HG02642 (cell line): ENCODE measurements around the gene PCMTD2.
"Not testable (repeated sequence)": the region's sequence is repeated elsewhere in the genome, so short reads cannot be mapped to it uniquely, and the experiment has no call there.

Experiments used
- ATAC-seq: cut with Tn5 transposase; IDR thresholded peaks from one replicate; pipeline ENCODE4 v1.9.1; 2021; ENCODE audit warnings: mild to moderate bottlenecking; ENCODE audit not compliant: unreplicated experiment, poor library complexity

PCMTD2 gene

GRCh38 chr20:64285579-64286446 lies 30.3 kb downstream of the PCMTD2 start:
- peak; percentile 95 for ATAC-seq

- not testable (repeated sequence) for ATAC-seq
Measured at GRCh38 chr20:64286447-64287263, 31.1 kb downstream of the PCMTD2 start.

DNA sequence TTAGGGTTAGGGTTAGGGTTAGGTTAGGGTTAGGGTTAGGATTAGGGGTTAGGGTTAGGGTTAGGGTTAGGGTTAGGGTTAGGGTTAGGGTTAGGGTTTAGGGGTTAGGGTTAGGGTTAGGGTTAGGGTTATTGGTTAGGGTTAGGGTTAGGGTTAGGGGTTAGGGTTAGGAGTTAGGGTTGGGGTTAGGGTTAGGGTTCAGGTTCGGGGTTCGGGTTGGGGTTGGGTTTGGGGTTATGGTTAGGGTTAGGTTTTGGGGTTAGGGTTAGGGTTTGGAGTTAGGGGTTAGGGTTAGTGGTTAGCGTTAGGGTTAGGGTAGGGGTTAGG lies 31.7 kb downstream of the PCMTD2 start:
- not testable (repeated sequence) for ATAC-seq

DNA sequence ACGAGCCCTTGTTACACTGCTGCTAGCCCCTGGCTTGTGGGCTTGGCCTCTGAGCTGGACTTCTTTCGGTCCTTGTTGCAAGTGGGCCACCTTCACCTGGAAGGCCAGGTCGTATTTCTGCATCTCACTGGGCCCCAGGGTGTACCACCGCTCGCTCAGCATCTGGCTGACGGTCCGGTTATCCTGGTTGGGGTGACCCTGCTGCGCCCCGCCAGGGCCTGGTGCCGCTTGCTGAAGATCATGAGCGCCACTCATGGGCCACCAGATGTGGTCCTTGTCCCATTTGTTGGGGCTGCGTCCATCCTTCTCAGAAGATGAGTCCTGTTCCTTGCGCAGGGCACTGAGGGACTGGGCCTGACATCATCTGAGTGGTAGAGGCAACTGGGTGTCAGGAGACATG lies 36.6 kb downstream of the PCMTD2 start:
- not testable (repeated sequence) for ATAC-seq

- ATAC-seq = not testable (repeated sequence)
Measured at GRCh38 chr20:64303086-64303485, 47.5 kb downstream of the PCMTD2 start.

DNA sequence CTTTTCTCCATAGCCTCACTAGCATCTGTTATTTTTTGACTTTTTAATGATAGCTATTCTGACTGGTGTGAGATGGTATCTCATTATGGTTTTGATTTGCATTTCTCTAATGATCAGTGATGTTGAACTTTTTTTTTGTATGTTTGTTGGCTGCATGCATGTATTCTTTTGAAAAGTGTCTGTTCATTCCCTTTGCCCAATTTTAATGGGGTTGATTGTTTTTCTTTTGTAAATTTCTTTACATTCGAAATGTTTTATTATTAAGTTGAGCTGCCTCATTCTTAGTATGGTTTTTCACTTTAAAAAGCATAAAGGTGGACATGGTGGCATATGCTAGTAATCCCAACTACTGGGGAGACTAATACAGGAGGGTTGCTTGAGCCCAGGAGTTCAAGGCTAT lies 58.2 kb downstream of the PCMTD2 start:
- not testable (repeated sequence) for ATAC-seq

DNA sequence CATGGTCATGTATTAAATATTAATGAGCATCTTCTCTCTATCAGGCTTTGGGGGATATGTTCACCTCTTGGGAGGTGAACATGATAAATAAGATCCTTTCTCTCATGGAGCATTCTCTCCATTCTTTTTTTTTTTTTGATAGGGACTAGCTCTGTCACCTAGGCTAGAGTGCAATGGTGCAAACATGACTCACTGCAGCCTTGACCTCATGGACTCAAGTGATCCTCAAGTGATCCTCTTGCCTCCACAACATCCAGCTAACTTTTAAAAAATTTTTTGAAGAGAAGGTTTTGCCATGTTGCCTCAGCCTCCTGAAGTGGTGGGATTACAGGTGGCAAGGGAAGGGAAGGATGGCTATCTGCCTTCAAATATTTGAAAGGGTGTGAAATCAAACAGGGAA lies 59.8 kb downstream of the PCMTD2 start:
- ATAC-seq = not testable (repeated sequence)

- ATAC-seq = not testable (repeated sequence)
Measured at GRCh38 chr20:64315884-64316283, 60.3 kb downstream of the PCMTD2 start.

DNA sequence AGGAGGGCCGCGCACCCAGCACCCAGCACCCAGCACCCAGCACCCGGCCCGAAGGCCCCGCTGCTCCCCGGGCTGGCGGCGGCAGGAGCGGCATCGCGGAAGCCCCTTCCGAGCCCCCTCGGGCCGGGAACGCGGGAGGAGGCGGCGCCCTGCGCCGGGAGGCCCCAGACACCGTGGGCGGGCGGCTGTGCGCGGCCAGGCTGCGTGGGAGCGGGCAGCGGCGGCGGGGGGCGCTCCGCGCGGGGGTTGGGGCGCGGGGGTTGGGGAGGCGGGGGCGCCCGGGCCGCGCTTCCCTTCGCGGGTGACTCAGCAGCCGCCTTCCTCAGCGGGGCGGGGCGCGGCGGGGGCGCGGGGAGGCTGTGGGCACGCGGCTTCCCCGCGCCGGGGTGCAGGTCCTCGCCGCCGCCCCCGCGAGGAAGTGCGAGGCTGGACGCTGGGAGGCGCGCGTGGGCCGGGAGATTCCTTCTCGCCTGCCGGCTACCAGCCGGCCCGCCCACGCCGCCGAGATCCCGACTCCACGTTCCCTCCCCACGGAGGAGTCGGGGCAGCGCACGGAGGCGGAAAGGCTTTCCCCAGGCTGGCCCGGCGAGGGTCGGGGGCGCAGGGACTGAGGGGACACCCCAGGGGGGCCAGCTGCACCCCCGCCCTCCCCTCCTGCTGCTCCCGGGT lies 61.0 kb downstream of the PCMTD2 start:
- not testable (repeated sequence) for ATAC-seq

GRCh38 chr20:64317331-64317730 lies 61.8 kb downstream of the PCMTD2 start:
- ATAC-seq = not testable (repeated sequence)

DNA sequence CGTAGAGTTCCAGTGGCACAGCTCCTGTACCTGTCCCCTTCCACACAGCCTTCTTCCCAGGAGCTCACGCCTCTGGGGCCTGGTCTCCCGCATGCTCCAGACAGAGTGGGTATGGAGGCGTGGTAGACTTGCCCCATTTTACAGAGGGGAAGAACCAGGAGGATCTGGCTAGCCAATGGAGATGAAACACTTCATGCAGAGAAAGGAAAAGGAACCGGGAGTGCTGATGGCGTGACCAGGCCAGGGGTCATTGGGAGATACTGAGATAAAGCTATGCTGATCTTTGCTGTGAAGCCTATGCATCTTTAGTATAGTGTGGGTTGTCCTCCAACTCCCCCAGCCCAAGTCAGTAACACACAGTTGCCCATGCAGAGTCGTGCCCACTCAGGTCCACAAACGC lies 62.5 kb downstream of the PCMTD2 start:
- ATAC-seq = not testable (repeated sequence)

DNA sequence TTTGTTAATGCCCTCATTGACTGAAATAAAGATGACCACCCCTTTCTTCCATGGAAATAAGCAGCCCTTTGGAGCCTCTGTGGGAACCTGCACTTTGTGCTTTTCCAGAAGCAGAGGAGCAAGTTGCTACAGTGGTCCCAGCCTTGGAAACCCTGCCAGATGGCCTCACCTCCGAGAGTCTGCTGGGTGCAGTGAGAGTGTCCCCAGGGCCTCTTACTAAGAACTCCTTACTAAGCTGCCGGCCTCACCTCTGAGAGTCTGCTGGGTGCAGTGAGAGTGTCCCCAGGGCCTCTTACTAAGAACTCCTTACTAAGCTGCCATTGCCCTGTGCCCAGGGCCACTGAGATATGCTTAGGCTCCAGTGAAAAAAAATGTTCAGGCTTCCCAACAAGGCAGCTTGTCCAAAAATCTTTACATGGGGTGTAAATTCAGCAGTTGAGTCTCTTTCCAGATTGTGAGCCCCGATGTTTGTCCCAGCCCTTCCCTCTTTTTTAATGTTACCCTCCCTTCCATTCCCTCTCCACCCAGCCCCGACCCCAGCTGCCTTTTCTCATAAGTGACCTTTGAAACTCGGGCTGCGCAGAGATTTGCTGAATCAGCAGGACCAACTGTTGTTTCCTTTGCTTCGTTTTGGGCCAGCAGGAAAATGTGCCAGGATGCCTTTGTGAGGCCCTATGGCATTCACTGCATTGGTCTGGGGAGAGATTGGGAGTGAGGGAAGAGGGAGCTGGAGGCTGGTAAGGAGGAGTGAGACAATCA lies 66.7 kb downstream of the PCMTD2 start:
- ATAC-seq = not testable (repeated sequence)
